ENCODE results near the gene TULP4.
"Not testable (repeated sequence)": the region's sequence is repeated elsewhere in the genome, so short reads cannot be mapped to it uniquely, and the experiment has no call there.

The TULP4 gene

GRCh38 chr6:158361961-158362669 lies 49.9 kb downstream of the TULP4 start:
- no peak for DNase-seq

GRCh38 chr6:158366363-158366762 lies 54.1 kb downstream of the TULP4 start:
- DNase-seq: no peak

- no peak for DNase-seq
Measured at GRCh38 chr6:158367816-158368215, 55.6 kb downstream of the TULP4 start.

GRCh38 chr6:158369241-158369640 lies 57.0 kb downstream of the TULP4 start:
- no peak for DNase-seq

- no peak for DNase-seq
Measured at GRCh38 chr6:158370805-158371204, 58.5 kb downstream of the TULP4 start.

GRCh38 chr6:158371261-158371660 lies 59.0 kb downstream of the TULP4 start:
- no peak for DNase-seq

- DNase-seq: no peak
Measured at GRCh38 chr6:158372574-158372973, 60.3 kb downstream of the TULP4 start.

- DNase-seq: no peak
Measured at GRCh38 chr6:158373214-158373613, 60.9 kb downstream of the TULP4 start.

- DNase-seq: no peak
Measured at GRCh38 chr6:158374020-158374419, 61.8 kb downstream of the TULP4 start.

GRCh38 chr6:158376631-158377081 lies 64.4 kb downstream of the TULP4 start:
- no peak for DNase-seq

- DNase-seq: no peak
Measured at GRCh38 chr6:158377860-158378259, 65.6 kb downstream of the TULP4 start.

- DNase-seq: no peak
Measured at GRCh38 chr6:158379336-158379735, 67.1 kb downstream of the TULP4 start.

GRCh38 chr6:158381214-158381613 lies 68.9 kb downstream of the TULP4 start:
- no peak for DNase-seq

- no peak for DNase-seq
Measured at GRCh38 chr6:158382491-158382890, 70.2 kb downstream of the TULP4 start.

- DNase-seq: no peak
Measured at GRCh38 chr6:158383057-158383456, 70.8 kb downstream of the TULP4 start.

- DNase-seq: no peak
Measured at GRCh38 chr6:158383542-158383941, 71.3 kb downstream of the TULP4 start.

GRCh38 chr6:158384671-158385110 lies 72.4 kb downstream of the TULP4 start:
- no peak for DNase-seq

- peak in 1 of 2 donors; percentile 20 for DNase-seq
Measured at GRCh38 chr6:158387036-158387435, 74.8 kb downstream of the TULP4 start.

GRCh38 chr6:158387578-158387977 lies 75.3 kb downstream of the TULP4 start:
- no peak for DNase-seq

- DNase-seq: no peak
Measured at GRCh38 chr6:158388727-158389126, 76.5 kb downstream of the TULP4 start.

GRCh38 chr6:158389193-158389919 lies 77.1 kb downstream of the TULP4 start:
- DNase-seq: no peak

GRCh38 chr6:158391276-158391675 lies 79.0 kb downstream of the TULP4 start:
- DNase-seq: no peak

GRCh38 chr6:158391977-158392376 lies 79.7 kb downstream of the TULP4 start:
- DNase-seq: not testable (repeated sequence)

- no peak for DNase-seq
Measured at GRCh38 chr6:158396136-158396535, 83.9 kb downstream of the TULP4 start.

All from activated CD4-positive, alpha-beta T cell treated with anti-CD3 and anti-CD28 coated beads for 4 hours (primary cell).